Nephron (organoid): ENCODE results near the gene DLG4.

Experiments used
- H3K27ac Mint-ChIP-seq, 3 experiments: 2 replicates each; pipeline ENCODE4 v1.8.0; 2020; ENCODE audit warnings: mixed read lengths in 3 of 3, mild to moderate bottlenecking in 2 of 3, moderate library complexity in 1 of 3
- H3K27me3 Mint-ChIP-seq: 2 replicates; pipeline ENCODE4 v1.8.0; 2021; ENCODE audit warnings: low read depth, mild to moderate bottlenecking, moderate library complexity, mixed read lengths
- H3K36me3 Mint-ChIP-seq: 2 replicates; pipeline ENCODE4 v1.8.0; 2020; ENCODE audit warnings: low read depth, mixed read lengths
- H3K4me1 Mint-ChIP-seq: 2 replicates; pipeline ENCODE4 v1.8.0; 2020; ENCODE audit warnings: mixed read lengths
- H3K4me3 Mint-ChIP-seq, 3 experiments: 2 replicates each; pipeline ENCODE4 v1.8.0; 2020; ENCODE audit warnings: mild to moderate bottlenecking in 3 of 3, mixed read lengths in 3 of 3, moderate library complexity in 2 of 3
- H3K9me3 Mint-ChIP-seq: 2 replicates; pipeline ENCODE4 v1.8.0; 2020; ENCODE audit warnings: mixed read lengths
- TF ChIP-seq, protein P1 (sequence below), 3 experiments: fragments of 200-600 bp; sonication (generic); IDR thresholded peaks; one replicate each; pipeline ENCODE4 v1.5.0; 2021; ENCODE audit warnings: antibody characterized with exemption in 3 of 3; ENCODE audit not compliant: unreplicated experiment in 3 of 3

Gene DLG4

DNA sequence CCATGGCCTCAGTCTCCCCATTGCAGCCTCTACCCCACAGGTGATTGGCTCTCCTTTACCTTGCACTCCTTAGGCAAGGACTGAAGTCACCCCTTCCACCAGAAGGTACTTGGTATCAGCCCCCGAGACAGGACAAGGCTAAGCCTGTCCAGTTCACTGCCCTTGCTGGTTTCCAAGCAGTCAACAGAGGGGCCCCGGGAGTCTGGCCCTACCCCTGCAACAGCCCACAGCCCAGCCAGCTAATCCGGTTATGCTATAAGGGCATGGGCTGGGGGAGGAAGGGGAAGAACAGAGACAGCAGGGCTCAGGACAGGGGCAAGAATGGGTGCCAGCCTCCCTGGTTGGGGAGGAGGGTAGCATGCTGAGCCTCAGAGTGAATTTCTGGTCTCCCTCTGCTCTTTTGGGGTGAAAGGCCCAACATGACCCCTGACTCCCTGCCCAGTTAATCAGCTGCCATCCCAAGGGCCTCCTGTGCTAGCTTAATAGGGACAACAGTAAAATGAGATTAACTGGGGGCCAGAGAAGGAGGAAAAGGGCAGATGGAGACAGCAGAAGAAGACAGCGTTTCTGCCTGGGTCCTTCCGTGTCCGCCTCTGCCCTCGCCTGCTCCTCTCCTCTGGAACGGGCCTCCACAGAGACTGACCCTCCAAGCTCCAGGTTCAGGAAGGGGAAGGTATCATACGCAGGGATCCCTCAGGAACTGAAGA is 10.7 kb downstream of the DLG4 start:
- Mint-ChIP-seq H3K27ac (peak overlapping the region; percentile 84 to 99 (median 95)), H3K27me3 (peaks cover 5% of the 10 kb centered on the region), H3K4me3 (peak overlapping the region; percentile 65 to 78 (median 72)), H3K36me3 (peaks cover 8% of the 10 kb centered on the region), H3K9me3 (no peaks in the 10 kb centered on the region), H3K4me1 (peaks cover 61% of the 10 kb centered on the region)
- TF ChIP-seq, protein P1, sequence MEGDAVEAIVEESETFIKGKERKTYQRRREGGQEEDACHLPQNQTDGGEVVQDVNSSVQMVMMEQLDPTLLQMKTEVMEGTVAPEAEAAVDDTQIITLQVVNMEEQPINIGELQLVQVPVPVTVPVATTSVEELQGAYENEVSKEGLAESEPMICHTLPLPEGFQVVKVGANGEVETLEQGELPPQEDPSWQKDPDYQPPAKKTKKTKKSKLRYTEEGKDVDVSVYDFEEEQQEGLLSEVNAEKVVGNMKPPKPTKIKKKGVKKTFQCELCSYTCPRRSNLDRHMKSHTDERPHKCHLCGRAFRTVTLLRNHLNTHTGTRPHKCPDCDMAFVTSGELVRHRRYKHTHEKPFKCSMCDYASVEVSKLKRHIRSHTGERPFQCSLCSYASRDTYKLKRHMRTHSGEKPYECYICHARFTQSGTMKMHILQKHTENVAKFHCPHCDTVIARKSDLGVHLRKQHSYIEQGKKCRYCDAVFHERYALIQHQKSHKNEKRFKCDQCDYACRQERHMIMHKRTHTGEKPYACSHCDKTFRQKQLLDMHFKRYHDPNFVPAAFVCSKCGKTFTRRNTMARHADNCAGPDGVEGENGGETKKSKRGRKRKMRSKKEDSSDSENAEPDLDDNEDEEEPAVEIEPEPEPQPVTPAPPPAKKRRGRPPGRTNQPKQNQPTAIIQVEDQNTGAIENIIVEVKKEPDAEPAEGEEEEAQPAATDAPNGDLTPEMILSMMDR (IDR thresholded peaks at IDR 0.05; ENCODE audit: unreplicated experiment in 3 of 3): no peak

- Mint-ChIP-seq H3K4me1 (peaks cover 53% of the 10 kb centered on the region), H3K9me3 (no peaks in the 10 kb centered on the region), H3K27ac (peak overlapping the region; percentile 84 to 99 (median 95)), H3K36me3 (peaks cover 7% of the 10 kb centered on the region), H3K4me3 (peak overlapping the region; percentile 65 to 78 (median 72)), H3K27me3 (peaks cover 5% of the 10 kb centered on the region)
- TF ChIP-seq, protein P1 (IDR thresholded peaks at IDR 0.05; ENCODE audit: unreplicated experiment in 3 of 3): no peak
These were observed 11.5 kb downstream of the DLG4 start for GRCh38 chr17:7208027-7208571.

DNA sequence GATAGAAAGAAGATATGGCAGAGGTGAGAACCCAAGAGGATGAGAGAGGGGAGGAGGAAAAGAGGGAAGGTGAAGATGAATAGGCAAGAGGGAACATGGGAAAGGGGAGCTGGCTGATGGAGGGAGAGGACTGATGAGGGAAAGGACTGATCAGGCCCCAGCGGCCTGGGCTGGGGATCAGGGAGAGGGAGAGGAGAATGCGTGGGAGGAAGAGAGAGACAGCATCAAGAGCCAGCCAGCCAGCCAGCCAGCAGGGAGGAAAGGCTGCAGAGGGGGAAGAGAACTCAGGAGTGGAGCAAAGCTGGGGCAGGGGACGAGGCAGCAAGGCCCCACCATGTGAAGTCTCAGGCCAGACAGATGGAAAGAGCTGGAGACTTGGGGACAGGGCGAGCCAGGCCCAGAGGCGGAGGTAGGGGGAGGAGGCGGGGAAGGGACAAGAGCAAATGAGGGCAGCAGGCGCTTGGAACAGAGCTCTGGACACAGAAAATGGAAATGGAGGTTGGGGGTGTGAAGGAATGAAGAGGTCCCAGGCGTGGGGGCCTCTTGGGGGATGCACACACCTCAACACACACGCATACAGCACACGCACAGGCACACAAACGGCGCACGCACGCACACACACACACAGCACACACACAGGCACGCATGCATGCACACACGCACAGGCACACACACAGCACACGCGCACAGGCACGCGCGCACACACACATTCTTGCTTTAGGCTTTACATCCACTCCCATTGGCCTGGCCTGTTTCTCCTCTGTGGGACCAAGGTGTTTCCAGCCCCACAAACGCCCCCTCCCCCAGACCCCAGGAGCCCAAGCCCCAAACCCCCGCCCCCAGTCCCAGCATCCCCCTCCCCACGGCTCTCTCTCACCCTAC is 12.3 kb downstream of the DLG4 start:
- Mint-ChIP-seq H3K27ac (peak overlapping the region; percentile 98 to 99 (median 98)), H3K36me3 (peaks cover 14% of the 10 kb centered on the region), H3K4me3 (peak overlapping the region; percentile 74 to 84 (median 81)), H3K27me3 (peaks cover 5% of the 10 kb centered on the region), H3K9me3 (no peaks in the 10 kb centered on the region), H3K4me1 (peaks cover 50% of the 10 kb centered on the region)
- TF ChIP-seq, protein P1 (IDR thresholded peaks at IDR 0.05; ENCODE audit: unreplicated experiment in 3 of 3): no peak

GRCh38 chr17:7205561-7205960 is 14.1 kb downstream of the DLG4 start:
- TF ChIP-seq, protein P1 (IDR thresholded peaks at IDR 0.05; ENCODE audit: unreplicated experiment in 3 of 3): no peak
- peaks cover 27% of the 10 kb centered on the region for H3K36me3 Mint-ChIP-seq
- peak overlapping the region; percentile 74 to 83 (median 81) for H3K4me3 Mint-ChIP-seq
- peaks cover 41% of the 10 kb centered on the region for H3K4me1 Mint-ChIP-seq
- peaks cover 5% of the 10 kb centered on the region for H3K27me3 Mint-ChIP-seq
- peak overlapping the region; percentile 98 to 99 (median 98) for H3K27ac Mint-ChIP-seq
- no peaks in the 10 kb centered on the region for H3K9me3 Mint-ChIP-seq

DNA sequence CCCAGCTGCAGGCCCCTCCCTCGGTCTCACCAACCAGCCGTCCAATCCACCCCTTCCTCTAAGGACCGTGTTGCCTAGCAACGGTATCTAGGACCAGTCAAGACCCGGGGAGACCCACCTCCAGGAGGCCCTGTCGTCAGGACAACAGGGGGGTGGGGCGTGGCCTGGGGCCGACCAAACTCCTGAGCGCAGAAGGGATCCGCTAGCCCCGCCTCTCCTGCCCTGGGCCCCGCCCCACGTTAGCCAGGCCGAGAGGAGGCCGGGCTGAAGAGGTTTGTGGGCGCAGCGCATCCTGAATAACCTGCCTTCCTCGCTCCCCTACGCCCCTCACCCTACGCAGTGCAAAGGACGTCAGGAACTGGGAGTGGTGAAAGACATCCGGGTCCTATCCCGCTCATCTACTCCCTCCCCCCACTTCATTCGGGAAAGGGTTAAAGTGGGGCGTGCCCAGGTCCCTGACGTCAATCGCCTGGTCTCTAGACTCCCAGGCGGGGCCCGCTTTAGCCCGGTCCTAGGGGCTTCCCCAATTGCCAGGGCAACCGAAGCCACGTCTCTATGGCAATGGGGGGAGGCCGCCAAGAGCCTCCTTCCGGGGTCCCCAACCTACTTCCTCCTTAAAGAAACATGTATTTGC is 14.7 kb downstream of the DLG4 start:
- TF ChIP-seq, protein P1 (IDR thresholded peaks at IDR 0.05; ENCODE audit: unreplicated experiment in 3 of 3): no peak
- Mint-ChIP-seq H3K27ac (peak overlapping the region; percentile 98 to 99 (median 98)), H3K9me3 (no peaks in the 10 kb centered on the region), H3K4me3 (peak overlapping the region; percentile 74 to 83 (median 81)), H3K4me1 (peaks cover 35% of the 10 kb centered on the region), H3K36me3 (peaks cover 31% of the 10 kb centered on the region), H3K27me3 (peaks cover 5% of the 10 kb centered on the region)
